GM12878 (cell line): ENCODE data around the gene PDGFA. TPM values are rescaled to one million over a fixed set of nuclear protein-coding genes. Genes with fewer than 3 reads are reported as not detected.

Source experiments
- ATAC-seq: fragments of 200-7000 bp; cut with Tn5 transposase; 3 replicates; pipeline ENCODE4 v1.9.1; 2020; ENCODE audit warnings: mild to moderate bottlenecking, moderate library complexity
- BruUV-seq: library from RNA; stranded (reverse); fragments of 400-500 nt; replicated peaks from 2 replicates; lab custom pipeline; 2021; lab: Mats Ljungman, UMichigan
- CTCF ChIA-PET: fragments of 300-600 bp; sonication (Branson Sonifier 250); formaldehyde crosslinking; extraction: SDS; loops from one replicate; lab custom pipeline; 2021; ENCODE audit warnings: inconsistent platforms; lab: Yijun Ruan, JAX
- POLR2A ChIA-PET: fragments of 350-600 bp; formaldehyde crosslinking; extraction: SDS; loops from one replicate; lab custom pipeline; 2021; ENCODE audit warnings: inconsistent platforms; lab: Charles Lee
- RAD21 ChIA-PET: fragments of 300-600 bp; sonication (Branson Sonifier 250); formaldehyde crosslinking; loops from one replicate; lab custom pipeline; 2023; ENCODE audit warnings: antibody characterized with exemption; ENCODE audit not compliant: unreplicated experiment; lab: Charles Lee
- SMC1A ChIA-PET: fragments of 300-600 bp; sonication (Branson Sonifier 250); formaldehyde crosslinking; loops from one replicate; lab custom pipeline; 2023; ENCODE audit not compliant: unreplicated experiment, uncharacterized antibody; lab: Charles Lee
- DNase-seq: peaks from one replicate; pipeline ENCODE4 v3.0.0-alpha.2; 2011; ENCODE audit warnings: low read depth, low spot score
- FAIRE-seq: peaks from 3 replicates; lab custom pipeline; 2011; peaks lifted over from hg19 to GRCh38; lab: Jason Lieb, UNC
- H2AFZ ChIP-seq: 2 replicates; pipeline ENCODE4 v1.6.0; 2011; ENCODE audit warnings: low read depth, low read length, control low read depth; ENCODE audit not compliant: control insufficient read depth
- H3K27ac ChIP-seq: 2 replicates; pipeline ENCODE4 v1.5.1; 2011; ENCODE audit warnings: control low read depth; ENCODE audit not compliant: control insufficient read depth, insufficient read depth
- H3K27me3 ChIP-seq, 2 experiments: replicated peaks in 1 of 2; 2 replicates each; pipeline versions ENCODE4 v1.6.0 to v1.6.1; 2011; ENCODE audit warnings: low read length in 1 of 2; ENCODE audit not compliant: control insufficient read depth in 2 of 2, insufficient read depth in 2 of 2
- H3K36me3 ChIP-seq, 2 experiments: 2 replicates each; pipeline ENCODE4 v1.5.1; 2011; ENCODE audit warnings: low read length in 1 of 2; ENCODE audit not compliant: control insufficient read depth in 2 of 2, insufficient read depth in 2 of 2
- H3K4me1 ChIP-seq: 2 replicates; pipeline ENCODE4 v1.6.1; 2011; ENCODE audit warnings: mild to moderate bottlenecking, low read length, moderate library complexity, mixed read lengths; ENCODE audit not compliant: control insufficient read depth, insufficient read depth
- H3K4me2 ChIP-seq: 2 replicates; pipeline ENCODE4 v1.6.0; 2011; ENCODE audit warnings: control low read depth; ENCODE audit not compliant: control insufficient read depth, insufficient read depth
- H3K4me3 ChIP-seq: fragments of 200-600 bp; sonication (generic); 2 replicates; pipeline ENCODE4 v1.5.1; 2016
- H3K79me2 ChIP-seq: 2 replicates; pipeline ENCODE4 v1.6.0; 2011; ENCODE audit warnings: low read length; ENCODE audit not compliant: control insufficient read depth, insufficient read depth
- H3K9ac ChIP-seq: 2 replicates; pipeline ENCODE4 v1.8.0; 2011; ENCODE audit warnings: low read length, control low read depth, mixed read lengths; ENCODE audit not compliant: control insufficient read depth, insufficient read depth
- H3K9me3 ChIP-seq: replicated peaks from 3 replicates; pipeline ENCODE4 v1.5.1; 2011; ENCODE audit warnings: mild to moderate bottlenecking, low read length; ENCODE audit not compliant: control insufficient read depth, insufficient read depth
- H4K20me1 ChIP-seq: 2 replicates; pipeline ENCODE4 v1.6.0; 2011; ENCODE audit not compliant: control insufficient read depth, insufficient read depth
- JUNB ChIP-seq: IDR thresholded peaks from 2 replicates; pipeline ENCODE4 v1.6.1; 2016; ENCODE audit warnings: antibody characterized with exemption, mild to moderate bottlenecking
- PAX8 ChIP-seq: fragments of 450-650 bp; IDR thresholded peaks from 2 replicates; pipeline ENCODE4 v1.6.1; 2017; ENCODE audit warnings: mild to moderate bottlenecking, moderate library complexity
- WGBS: methylation state at CpG from one replicate; pipeline ENCODE4 v1.1.6; 2016; ENCODE audit warnings: low lambda C conversion rate; ENCODE audit not compliant: insufficient replicate concordance, insufficient coverage; ENCODE audit errors: missing lambda C conversion rate; 5-methylcytosine and 5-hydroxymethylcytosine counted together
- in situ Hi-C: fragments of 300-500 bp; cut with MboI; formaldehyde crosslinking; loops from 9 replicates; pipeline ENCODE4 v1.14.3; 2018; ENCODE audit warnings: mixed read lengths
- intact Hi-C: fragments of 100-400 bp; cut with micrococcal nuclease; formaldehyde crosslinking; loops from one replicate; pipeline ENCODE4 v1.14.2; 2022; ENCODE audit not compliant: unreplicated experiment
- polyA plus RNA-seq, 11 experiments: library from polyadenylated mRNA; depleted of rRNA in 4 of 11; unstranded in 6 of 11; stranded (reverse) in 5 of 11; fragments of >200 nt; fragmentation: Nextera tagmentation in 4 of 11; fragmentation: Illumina TruSeq in 1 of 11; extraction: Ambion mirVana in 4 of 11; extraction: Trizol in 1 of 11; gene quantifications; 1 replicate in 1 of 11; 2 replicates in 10 of 11; pipeline versions ENCODE4 v1.2.1 to v1.2.3, GENCODE V29; 2011 to 2016; ENCODE audit warnings: inconsistent platforms in 2 of 11, missing spikeins in 2 of 11, low read depth in 1 of 11
- total RNA-seq, 4 experiments: library from RNA; depleted of rRNA in 3 of 4; stranded (reverse); fragments of >200 nt in 3 of 4; fragmentation: Illumina TruSeq in 1 of 4; extraction: Trizol in 1 of 4; gene quantifications; 2 replicates each; pipeline versions ENCODE4 v1.2.1 to v1.2.3, GENCODE V29; 2013 to 2021
- TF ChIP-seq, protein P1 (sequence below): IDR thresholded peaks from 2 replicates; pipeline ENCODE4 v1.6.1; 2011; ENCODE audit warnings: low read depth, mild to moderate bottlenecking, low read length, moderate library complexity, borderline replicate concordance; ENCODE audit errors: extremely low read depth
- TF ChIP-seq, protein P2 (sequence below): fragments of 450-650 bp; IDR thresholded peaks from 2 replicates; pipeline ENCODE4 v1.6.1; 2018; ENCODE audit warnings: mild to moderate bottlenecking, low read depth, moderate library complexity; ENCODE audit not compliant: partially characterized antibody

Gene PDGFA
- total and polyA plus RNA-seq, 10 of the 15 experiments (the other 5 are each of a cell fraction or from before 2014, with no cell fraction given), result 2.5 to 10.0 (median 5.6) TPM

DNA sequence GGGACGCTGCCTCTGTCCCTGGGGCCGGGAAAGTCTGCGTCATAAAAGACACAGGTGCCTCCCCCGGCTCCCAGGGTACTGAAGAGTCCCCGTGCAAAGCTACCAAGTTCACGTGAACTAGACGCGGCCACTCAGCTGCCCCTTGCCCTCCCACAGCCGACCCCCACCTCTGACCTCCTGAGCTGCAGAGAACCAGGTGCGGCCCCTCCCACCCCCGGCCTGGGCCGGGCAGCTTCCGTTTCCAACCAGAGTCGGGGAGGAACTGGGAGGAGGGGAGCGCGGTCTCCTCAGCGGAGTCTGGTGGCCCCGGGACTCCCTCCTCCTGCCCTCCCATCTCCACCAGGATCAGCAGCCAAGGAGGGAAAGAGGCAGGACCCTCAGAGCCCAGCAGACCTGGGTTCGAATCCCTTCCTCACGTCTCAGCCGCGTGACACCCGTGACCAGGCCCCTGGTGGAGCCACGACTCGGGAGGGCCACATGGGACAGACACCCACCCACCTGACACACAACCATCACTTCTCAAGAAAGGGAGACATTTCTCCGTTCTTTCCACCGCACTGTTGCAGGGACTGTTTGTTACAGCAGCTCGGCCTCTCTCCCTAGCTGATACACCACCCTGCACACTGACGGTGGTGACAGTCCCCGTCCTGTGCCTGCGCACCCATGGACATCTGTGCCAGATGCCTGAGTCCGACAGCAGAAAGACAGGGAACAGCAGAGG lies 37.4 kb upstream of the PDGFA start:
- FAIRE-seq (no peak), DNase-seq (no peak), ATAC-seq (no peak)
- H3K9ac ChIP-seq, result no peak overlapping the region
- no peak overlapping the region for H3K4me3 ChIP-seq
- SMC1A ChIA-PET, result no interaction called here
- in situ Hi-C loops (no loop called here), intact Hi-C loops (no loop called here)
- H3K27me3 ChIP-seq, result no peaks in the 10 kb centered on the region
- no peaks in the 10 kb centered on the region for H4K20me1 ChIP-seq
- no peaks in the 10 kb centered on the region for H3K4me1 ChIP-seq
- POLR2A ChIA-PET, result no interaction called here
- TF ChIP-seq, protein P1, sequence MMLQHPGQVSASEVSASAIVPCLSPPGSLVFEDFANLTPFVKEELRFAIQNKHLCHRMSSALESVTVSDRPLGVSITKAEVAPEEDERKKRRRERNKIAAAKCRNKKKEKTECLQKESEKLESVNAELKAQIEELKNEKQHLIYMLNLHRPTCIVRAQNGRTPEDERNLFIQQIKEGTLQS, result no peak
- TF ChIP-seq, protein P2, sequence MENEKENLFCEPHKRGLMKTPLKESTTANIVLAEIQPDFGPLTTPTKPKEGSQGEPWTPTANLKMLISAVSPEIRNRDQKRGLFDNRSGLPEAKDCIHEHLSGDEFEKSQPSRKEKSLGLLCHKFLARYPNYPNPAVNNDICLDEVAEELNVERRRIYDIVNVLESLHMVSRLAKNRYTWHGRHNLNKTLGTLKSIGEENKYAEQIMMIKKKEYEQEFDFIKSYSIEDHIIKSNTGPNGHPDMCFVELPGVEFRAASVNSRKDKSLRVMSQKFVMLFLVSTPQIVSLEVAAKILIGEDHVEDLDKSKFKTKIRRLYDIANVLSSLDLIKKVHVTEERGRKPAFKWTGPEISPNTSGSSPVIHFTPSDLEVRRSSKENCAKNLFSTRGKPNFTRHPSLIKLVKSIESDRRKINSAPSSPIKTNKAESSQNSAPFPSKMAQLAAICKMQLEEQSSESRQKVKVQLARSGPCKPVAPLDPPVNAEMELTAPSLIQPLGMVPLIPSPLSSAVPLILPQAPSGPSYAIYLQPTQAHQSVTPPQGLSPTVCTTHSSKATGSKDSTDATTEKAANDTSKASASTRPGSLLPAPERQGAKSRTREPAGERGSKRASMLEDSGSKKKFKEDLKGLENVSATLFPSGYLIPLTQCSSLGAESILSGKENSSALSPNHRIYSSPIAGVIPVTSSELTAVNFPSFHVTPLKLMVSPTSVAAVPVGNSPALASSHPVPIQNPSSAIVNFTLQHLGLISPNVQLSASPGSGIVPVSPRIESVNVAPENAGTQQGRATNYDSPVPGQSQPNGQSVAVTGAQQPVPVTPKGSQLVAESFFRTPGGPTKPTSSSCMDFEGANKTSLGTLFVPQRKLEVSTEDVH, result no peak
- TF ChIP-seq JUNB, result no peak
- TF ChIP-seq PAX8, result no peak
- RAD21 ChIA-PET, result no interaction called here
- H3K79me2 ChIP-seq, result no peaks in the 10 kb centered on the region
- no peak overlapping the region for H3K4me2 ChIP-seq
- no TSS peak for BruUV-seq
- H3K9me3 ChIP-seq, result peaks cover 2% of the 10 kb centered on the region; the same call in 1 of the 3 replicates
- WGBS, result 91% methylated on average over 28 of the region's 32 CpGs
- no peak overlapping the region for H3K27ac ChIP-seq
- H3K36me3 ChIP-seq, result no peaks in the 10 kb centered on the region
- no peak overlapping the region for H2AFZ ChIP-seq
- CTCF ChIA-PET, result no interaction called here
